Karpas-422 (cell line): ENCODE results near the gene RAB6B. TPM values are rescaled to one million over a fixed set of nuclear protein-coding genes. Genes with fewer than 3 reads are reported as not detected.

Experiments used
- DNase-seq: peaks from one replicate; pipeline ENCODE4 v3.0.0-alpha.2; 2015
- H2AFZ ChIP-seq: fragments of 200-600 bp; sonication (generic); 2 replicates; pipeline ENCODE4 v1.6.1; 2014; ENCODE audit warnings: antibody characterized with exemption, low read length, mixed read lengths
- H3K27ac ChIP-seq: fragments of 200-600 bp; sonication (generic); 2 replicates; pipeline ENCODE4 v1.5.1; 2014; ENCODE audit warnings: mild to moderate bottlenecking, low read length, moderate library complexity
- H3K27me3 ChIP-seq: fragments of 200-600 bp; sonication (generic); 2 replicates; pipeline ENCODE4 v1.6.1; 2014; ENCODE audit warnings: low read length, mixed read lengths
- H3K36me3 ChIP-seq: fragments of 200-600 bp; sonication (generic); 2 replicates; pipeline ENCODE4 v1.6.1; 2014; ENCODE audit warnings: low read length, mixed read lengths; ENCODE audit not compliant: insufficient read depth
- H3K4me1 ChIP-seq: fragments of 200-600 bp; sonication (generic); 2 replicates; pipeline ENCODE4 v1.6.1; 2014; ENCODE audit warnings: mild to moderate bottlenecking, low read length, mixed read lengths
- H3K4me2 ChIP-seq: fragments of 200-600 bp; sonication (generic); 2 replicates; pipeline ENCODE4 v1.6.1; 2014; ENCODE audit warnings: low read length, low read depth, mild to moderate bottlenecking; ENCODE audit not compliant: poor library complexity, severe bottlenecking
- H3K4me3 ChIP-seq: fragments of 200-600 bp; sonication (generic); 2 replicates; pipeline ENCODE4 v1.5.1; 2014; ENCODE audit warnings: mild to moderate bottlenecking, antibody characterized with exemption, low read length, mixed read lengths
- H3K79me2 ChIP-seq: fragments of 200-600 bp; sonication (generic); 2 replicates; pipeline ENCODE4 v1.6.1; 2014; ENCODE audit warnings: mild to moderate bottlenecking, low read length, mixed read lengths
- H3K9ac ChIP-seq: fragments of 200-600 bp; sonication (generic); 2 replicates; pipeline ENCODE4 v1.6.0; 2014; ENCODE audit warnings: low read length
- H3K9me2 ChIP-seq: fragments of 200-600 bp; sonication (generic), shearing (Covaris generic); replicated peaks from 2 replicates; pipeline ENCODE4 v1.6.0; 2014; ENCODE audit warnings: mild to moderate bottlenecking, low read length, moderate library complexity; ENCODE audit not compliant: insufficient read depth
- H3K9me3 ChIP-seq: fragments of 300-700, 200-600 bp; sonication (generic); 2 replicates; pipeline ENCODE4 v1.6.1; 2014; ENCODE audit warnings: low read length, mixed read lengths
- H4K20me1 ChIP-seq: fragments of 200-600 bp; sonication (generic); 2 replicates; pipeline ENCODE4 v1.6.1; 2014; ENCODE audit warnings: mild to moderate bottlenecking, antibody characterized with exemption, low read length, low read depth; ENCODE audit not compliant: insufficient read depth
- total RNA-seq: library from RNA; depleted of rRNA; stranded (reverse); fragments of >200 nt; shearing (Covaris generic); gene quantifications from 2 replicates; pipeline ENCODE4 v1.2.3, GENCODE V29; 2014; ENCODE audit warnings: low replicate concordance

RAB6B gene
- total RNA-seq, 1 experiment from 2014 or later, result not detected

DNA sequence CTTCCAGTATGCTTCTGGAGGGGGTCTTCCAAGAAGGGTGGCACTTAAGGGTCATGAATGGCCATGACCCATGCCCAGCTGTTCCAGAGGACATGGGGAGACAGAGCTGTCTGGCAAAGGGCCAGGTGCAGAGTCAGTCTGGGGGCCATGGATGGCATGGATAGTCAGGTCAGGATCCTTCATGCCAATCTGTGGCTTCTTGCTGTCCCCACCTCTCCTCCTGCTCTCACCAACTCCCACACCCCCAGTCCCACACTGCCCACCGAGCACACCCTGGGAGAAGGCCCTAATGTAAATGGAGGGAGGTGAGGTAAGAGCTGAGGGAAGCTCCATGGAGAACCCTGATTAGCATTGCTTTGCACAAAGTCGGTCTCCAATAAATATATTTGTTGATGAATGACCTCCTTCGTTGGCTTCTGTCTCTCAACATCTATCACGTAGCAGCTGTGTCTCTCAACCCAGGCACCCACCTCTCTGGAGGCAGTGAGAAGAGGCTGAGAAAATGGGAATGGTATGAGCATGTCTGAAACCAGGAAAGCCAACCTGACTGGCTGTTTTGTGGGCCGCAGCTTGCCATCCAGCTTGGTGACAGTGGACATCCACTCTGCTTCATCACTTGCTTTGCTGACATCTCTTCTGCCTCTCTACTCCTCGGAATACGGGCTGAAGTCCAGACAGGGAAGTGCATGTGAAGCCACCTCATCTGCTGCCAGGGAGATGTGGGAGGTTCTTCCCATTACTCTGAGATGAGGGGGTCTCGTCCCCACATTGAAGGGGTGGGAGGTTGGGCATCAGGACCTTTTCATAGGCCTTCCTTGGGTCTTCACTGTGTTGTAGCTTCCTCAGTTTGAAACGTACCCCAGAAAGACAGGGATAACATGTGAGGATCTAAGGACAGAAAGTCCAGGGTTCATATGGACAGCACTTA is 37.7 kb upstream of the RAB6B start:
- no peak overlapping the region for H3K27ac ChIP-seq
- no peaks in the 10 kb centered on the region for H3K79me2 ChIP-seq
- H3K27me3 ChIP-seq, result no peaks in the 10 kb centered on the region
- no peaks in the 10 kb centered on the region for H3K36me3 ChIP-seq
- no peaks in the 10 kb centered on the region for H4K20me1 ChIP-seq
- no peaks in the 10 kb centered on the region for H3K4me1 ChIP-seq
- no peak overlapping the region for H2AFZ ChIP-seq
- H3K9ac ChIP-seq, result no peak overlapping the region
- H3K9me3 ChIP-seq, result no peaks in the 10 kb centered on the region
- DNase-seq, result no peak
- H3K4me3 ChIP-seq, result no peak overlapping the region
- no peaks in the 10 kb centered on the region for H3K9me2 ChIP-seq
- H3K4me2 ChIP-seq, result no peak overlapping the region

- H3K27ac ChIP-seq, result no peak overlapping the region
- no peaks in the 10 kb centered on the region for H3K9me3 ChIP-seq
- H3K79me2 ChIP-seq, result no peaks in the 10 kb centered on the region
- no peak overlapping the region for H2AFZ ChIP-seq
- H3K36me3 ChIP-seq, result no peaks in the 10 kb centered on the region
- peaks cover 9% of the 10 kb centered on the region for H3K4me1 ChIP-seq
- DNase-seq, result no peak
- H4K20me1 ChIP-seq, result no peaks in the 10 kb centered on the region
- H3K27me3 ChIP-seq, result no peaks in the 10 kb centered on the region
- H3K9ac ChIP-seq, result no peak overlapping the region
- no peak overlapping the region for H3K4me2 ChIP-seq
- no peaks in the 10 kb centered on the region for H3K9me2 ChIP-seq
- no peak overlapping the region for H3K4me3 ChIP-seq
These were observed 36.3 kb upstream of the RAB6B start for GRCh38 chr3:133932009-133932408.

GRCh38 chr3:133931084-133931483 is 35.4 kb upstream of the RAB6B start:
- H3K27me3 ChIP-seq, result no peaks in the 10 kb centered on the region; the same call in 1 of the 2 replicates
- no peaks in the 10 kb centered on the region for H3K9me2 ChIP-seq
- no peak overlapping the region for H2AFZ ChIP-seq
- H3K4me1 ChIP-seq, result peaks cover 9% of the 10 kb centered on the region
- DNase-seq, result no peak
- H3K9me3 ChIP-seq, result no peaks in the 10 kb centered on the region
- no peaks in the 10 kb centered on the region for H3K79me2 ChIP-seq
- no peaks in the 10 kb centered on the region for H3K36me3 ChIP-seq
- no peaks in the 10 kb centered on the region for H4K20me1 ChIP-seq
- H3K4me3 ChIP-seq, result no peak overlapping the region
- H3K4me2 ChIP-seq, result no peak overlapping the region
- H3K27ac ChIP-seq, result no peak overlapping the region
- H3K9ac ChIP-seq, result no peak overlapping the region

- Histone ChIP-seq H3K9ac (no peak overlapping the region), H3K4me3 (no peak overlapping the region), H3K9me3 (no peaks in the 10 kb centered on the region), H3K4me1 (peaks cover 9% of the 10 kb centered on the region), H3K27me3 (no peaks in the 10 kb centered on the region; the same call in 1 of the 2 replicates), H3K27ac (no peak overlapping the region), H4K20me1 (no peaks in the 10 kb centered on the region), H3K36me3 (no peaks in the 10 kb centered on the region), H3K4me2 (no peak overlapping the region), H2AFZ (no peak overlapping the region), H3K9me2 (no peaks in the 10 kb centered on the region), H3K79me2 (no peaks in the 10 kb centered on the region)
- peak; percentile 75 for DNase-seq
These were observed 34.8 kb upstream of the RAB6B start for GRCh38 chr3:133930341-133930933.

DNA sequence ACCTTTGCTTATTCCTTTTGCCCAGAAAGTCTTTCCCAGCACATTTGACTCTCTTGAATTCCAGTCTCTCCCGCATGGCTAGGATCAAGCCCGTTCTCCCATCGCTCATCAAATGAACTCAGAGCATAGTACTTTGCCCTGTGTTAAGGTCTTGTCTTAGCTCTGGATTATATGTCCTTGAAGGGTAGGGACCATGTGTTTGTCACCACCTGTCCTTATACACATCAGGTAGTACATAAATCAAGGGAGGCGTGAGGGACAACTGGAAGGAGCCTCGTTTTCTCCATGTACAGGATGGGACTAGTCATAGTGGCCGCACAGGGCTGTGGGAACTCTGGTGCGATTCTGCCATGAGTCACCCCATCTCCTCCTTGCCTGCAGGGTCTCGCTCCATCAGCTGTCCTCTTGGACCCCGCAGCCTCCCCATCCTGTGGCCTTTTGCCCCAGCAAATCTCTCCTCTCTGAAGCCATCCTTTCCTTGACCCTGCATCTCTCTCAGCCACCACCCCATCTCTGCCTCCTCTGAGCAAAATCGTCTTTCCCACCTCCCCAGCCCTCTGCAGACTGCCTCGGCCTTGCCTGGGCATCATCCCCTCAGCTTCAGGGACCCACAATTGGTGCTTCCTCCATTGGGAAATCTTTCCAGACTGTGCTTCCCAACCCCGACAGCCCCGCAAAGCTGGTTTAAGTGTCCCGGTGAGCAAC is 33.4 kb upstream of the RAB6B start:
- H3K79me2 ChIP-seq, result no peaks in the 10 kb centered on the region
- no peaks in the 10 kb centered on the region for H3K36me3 ChIP-seq
- H3K27me3 ChIP-seq, result no peaks in the 10 kb centered on the region; the same call in 1 of the 2 replicates
- no peaks in the 10 kb centered on the region for H3K9me2 ChIP-seq
- H3K9ac ChIP-seq, result no peak overlapping the region
- H4K20me1 ChIP-seq, result no peaks in the 10 kb centered on the region
- H3K4me1 ChIP-seq, result peaks cover 9% of the 10 kb centered on the region
- H2AFZ ChIP-seq, result no peak overlapping the region
- no peak for DNase-seq
- H3K4me2 ChIP-seq, result no peak overlapping the region
- H3K27ac ChIP-seq, result no peak overlapping the region
- H3K9me3 ChIP-seq, result no peaks in the 10 kb centered on the region
- H3K4me3 ChIP-seq, result no peak overlapping the region

DNA sequence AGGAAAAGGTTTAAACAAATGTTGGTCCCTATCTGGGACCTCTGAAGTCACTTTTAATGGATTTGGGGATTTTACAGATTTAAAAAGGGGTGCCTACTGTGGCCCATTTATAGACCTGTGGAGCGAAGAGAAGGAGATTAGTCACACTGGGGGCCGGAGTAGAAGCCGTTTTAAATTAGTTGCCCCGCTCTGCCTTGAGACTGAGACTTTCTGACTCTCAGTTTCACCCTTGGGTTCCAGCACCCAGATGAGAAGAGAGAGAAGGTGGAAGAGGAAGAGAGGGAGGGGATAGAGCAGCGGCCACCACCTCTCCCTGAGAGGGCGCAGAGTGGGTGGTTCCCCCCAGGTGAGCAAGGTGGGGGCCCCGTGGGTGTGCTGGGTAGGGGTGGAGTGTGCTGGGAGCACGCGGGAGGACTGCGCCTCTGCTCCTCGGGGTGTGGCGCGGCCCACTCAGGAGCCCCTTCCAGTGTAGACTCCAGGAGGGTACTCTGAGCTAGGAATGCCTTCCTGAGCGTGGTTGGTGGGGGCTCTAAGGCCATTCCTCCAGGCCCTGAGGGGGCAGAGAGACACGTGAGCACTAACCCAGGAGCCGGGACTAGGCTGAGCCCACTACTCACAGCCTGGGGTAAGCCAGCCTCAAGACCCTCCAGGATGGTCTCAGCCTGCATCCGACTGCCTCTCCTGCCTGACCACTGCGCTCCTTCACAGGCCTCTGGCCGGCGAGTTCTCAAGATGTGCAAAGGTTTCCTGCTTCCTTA is 32.6 kb upstream of the RAB6B start:
- Histone ChIP-seq H3K4me3 (peak overlapping the region; percentile 48; the same call in 1 of the 2 replicates), H3K27me3 (no peaks in the 10 kb centered on the region; the same call in 1 of the 2 replicates), H3K4me2 (peak overlapping the region; percentile 62), H3K79me2 (no peaks in the 10 kb centered on the region), H4K20me1 (no peaks in the 10 kb centered on the region), H3K36me3 (no peaks in the 10 kb centered on the region), H3K27ac (no peak overlapping the region), H3K9me2 (no peaks in the 10 kb centered on the region), H3K9me3 (no peaks in the 10 kb centered on the region), H2AFZ (no peak overlapping the region), H3K9ac (no peak overlapping the region), H3K4me1 (peaks cover 9% of the 10 kb centered on the region)
- no peak for DNase-seq

- 0 out of 2 replicates have a peak overlapping the region, but pooled peaks have one; percentile 26 for H2AFZ ChIP-seq
- H3K9me2 ChIP-seq, result no peaks in the 10 kb centered on the region
These were observed 31.9 kb upstream of the RAB6B start for GRCh38 chr3:133927540-133928066.

More at GRCh38 chr3:133927540-133928066, 31.9 kb upstream of the RAB6B start:
- Histone ChIP-seq H3K79me2 (no peaks in the 10 kb centered on the region), H4K20me1 (no peaks in the 10 kb centered on the region), H3K27me3 (no peaks in the 10 kb centered on the region; the same call in 1 of the 2 replicates), H3K4me2 (peak overlapping the region; percentile 62), H3K4me3 (peak overlapping the region; percentile 57), H3K9ac (peak overlapping the region; percentile 44; the same call in 1 of the 2 replicates), H3K27ac (no peak overlapping the region), H3K9me3 (no peaks in the 10 kb centered on the region), H3K36me3 (no peaks in the 10 kb centered on the region), H3K4me1 (peaks cover 9% of the 10 kb centered on the region)
- DNase-seq, result peak; percentile 77
